Right lobe of liver (tissue), 6 donors: ENCODE measurements around the gene TNFAIP1. TPM values are rescaled to one million over a fixed set of nuclear protein-coding genes. Genes with fewer than 3 reads are reported as not detected.
A peak's percentile ranks its signal among the peaks of the same experiment; 100 is the strongest.

Source experiments
- ATAC-seq, 4 donors: fragments of 200-7000 bp; cut with Tn5 transposase; one replicate each; pipeline ENCODE4 v1.9.1; 2020; ENCODE audit warnings: mild to moderate bottlenecking in 4 of 4, moderate library complexity in 4 of 4
- DNase-seq, 3 donors: peaks; one replicate each; pipeline ENCODE4 v3.0.0-alpha.2; 2020
- H3K27ac ChIP-seq, 3 donors: fragments of 200-600 bp; one replicate each; pipeline ENCODE4 v1.8.0; 2022
- H3K27me3 ChIP-seq, 2 donors: fragments of 200-600 bp; one replicate each; pipeline ENCODE4 v1.8.0; 2022
- H3K36me3 ChIP-seq, 4 donors: fragments of 200-600 bp; sonication (generic) in 1 of 4; one replicate each; pipeline versions ENCODE4 v1.5.1 to v1.8.0; 2017 to 2022; ENCODE audit warnings: control low read depth in 1 of 4
- H3K4me1 ChIP-seq, 4 donors: fragments of 200-600 bp; sonication (generic) in 1 of 4; one replicate each; pipeline versions ENCODE4 v1.5.1 to v1.8.0; 2017 to 2022; ENCODE audit warnings: control low read depth in 1 of 4
- H3K4me3 ChIP-seq, 3 donors: fragments of 200-600 bp; one replicate each; pipeline ENCODE4 v1.8.0; 2022
- H3K9me3 ChIP-seq, 4 donors: fragments of 200-600 bp; sonication (generic) in 1 of 4; one replicate each; pipeline versions ENCODE4 v1.5.1 to v1.8.0; 2017 to 2022; ENCODE audit warnings: control low read depth in 1 of 4
- POLR2A ChIP-seq: fragments of 450-650 bp; IDR thresholded peaks from one replicate; pipeline ENCODE4 v1.6.1; 2017; ENCODE audit warnings: antibody characterized with exemption, mild to moderate bottlenecking
- WGBS: methylation state at CpG from one replicate; pipeline ENCODE4 v1.1.6; 2018; ENCODE audit warnings: low coverage, low lambda C conversion rate; ENCODE audit not compliant: insufficient coverage; ENCODE audit errors: missing lambda C conversion rate; 5-methylcytosine and 5-hydroxymethylcytosine counted together
- intact Hi-C, 2 donors: fragments of 100-400 bp; cut with DNase I; formaldehyde crosslinking; loops; one replicate each; pipeline versions ENCODE4 v1.11.2 to v1.14.1; 2022
- total RNA-seq, 6 experiments: library from RNA; depleted of rRNA in 2 of 6; stranded (reverse); fragments of >200 nt in 2 of 6; fragmentation: NEBNext Ultra II Directional in 3 of 6; extraction: Animal tissue kit (Norgen Biotek cat#: 25700) in 3 of 6; gene quantifications; one replicate each; pipeline versions ENCODE4 v1.1.0 to v1.2.4, GENCODE V29; 2016 to 2023
- TF ChIP-seq, protein P1 (sequence below), 4 donors: fragments of 200-600 bp in 3 of 4; fragments of 450-650 bp in 1 of 4; IDR thresholded peaks; one replicate each; pipeline versions ENCODE4 v1.5.1 to v1.8.0; 2016 to 2022; ENCODE audit warnings: antibody characterized with exemption in 4 of 4, mild to moderate bottlenecking in 2 of 4
- donor health status: DM: no; HTN: yes; CAD: no.
- donor health status: DM: no; HTN: no; CAD: no.
- donor health status: DM: no; HTN: no; CAD: no.
- donor health status: DM: no; HTN: yes; CAD: no.
- donor health status: DM: no; HTN: yes; CAD: no.

The TNFAIP1 gene
- total RNA-seq, 6 experiments from 2014 or later: 32.3 to 87.6 (median 38.2) TPM

DNA sequence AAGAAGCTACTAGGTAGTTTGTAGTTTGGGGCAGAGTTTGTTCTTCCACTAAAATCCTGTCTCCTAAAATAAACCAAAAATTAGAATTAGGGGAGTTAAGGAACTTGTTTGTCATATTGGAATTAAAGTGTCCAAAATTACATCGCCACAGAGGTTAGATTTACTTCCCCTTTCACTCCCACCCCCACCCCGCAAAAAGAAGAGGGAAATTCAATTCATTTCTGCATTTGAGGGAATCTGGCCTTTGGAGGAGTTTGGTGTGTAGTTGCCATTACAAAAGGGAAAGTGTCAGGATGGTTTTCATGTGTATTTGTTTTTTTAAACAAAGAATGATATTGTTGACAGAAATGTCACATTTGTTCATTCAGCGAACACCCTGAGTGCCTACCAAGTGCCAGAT is 10.8 kb upstream of the TNFAIP1 start:
- Histone ChIP-seq H3K27me3 (no peaks in the 10 kb centered on the region), H3K36me3 (peaks cover 0 to 39% (median 15%) of the 10 kb centered on the region in 4 donors), H3K27ac (peak overlapping the region in 2 of 3 donors; percentile 42 to 76), H3K4me1 (peaks cover 0 to 55% (median 9%) of the 10 kb centered on the region in 4 donors), H3K9me3 (no peaks in the 10 kb centered on the region), H3K4me3 (peak overlapping the region in 1 of 3 donors; percentile 26)
- intact Hi-C loops: no loop called here
- DNase-seq: no peak
- WGBS: 59% methylated on average over 3 of the region's 3 CpGs
- TF ChIP-seq, protein P1, sequence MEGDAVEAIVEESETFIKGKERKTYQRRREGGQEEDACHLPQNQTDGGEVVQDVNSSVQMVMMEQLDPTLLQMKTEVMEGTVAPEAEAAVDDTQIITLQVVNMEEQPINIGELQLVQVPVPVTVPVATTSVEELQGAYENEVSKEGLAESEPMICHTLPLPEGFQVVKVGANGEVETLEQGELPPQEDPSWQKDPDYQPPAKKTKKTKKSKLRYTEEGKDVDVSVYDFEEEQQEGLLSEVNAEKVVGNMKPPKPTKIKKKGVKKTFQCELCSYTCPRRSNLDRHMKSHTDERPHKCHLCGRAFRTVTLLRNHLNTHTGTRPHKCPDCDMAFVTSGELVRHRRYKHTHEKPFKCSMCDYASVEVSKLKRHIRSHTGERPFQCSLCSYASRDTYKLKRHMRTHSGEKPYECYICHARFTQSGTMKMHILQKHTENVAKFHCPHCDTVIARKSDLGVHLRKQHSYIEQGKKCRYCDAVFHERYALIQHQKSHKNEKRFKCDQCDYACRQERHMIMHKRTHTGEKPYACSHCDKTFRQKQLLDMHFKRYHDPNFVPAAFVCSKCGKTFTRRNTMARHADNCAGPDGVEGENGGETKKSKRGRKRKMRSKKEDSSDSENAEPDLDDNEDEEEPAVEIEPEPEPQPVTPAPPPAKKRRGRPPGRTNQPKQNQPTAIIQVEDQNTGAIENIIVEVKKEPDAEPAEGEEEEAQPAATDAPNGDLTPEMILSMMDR (IDR thresholded peaks at IDR 0.05): no peak
- TF ChIP-seq POLR2A: no peak
- ATAC-seq: no peak

DNA sequence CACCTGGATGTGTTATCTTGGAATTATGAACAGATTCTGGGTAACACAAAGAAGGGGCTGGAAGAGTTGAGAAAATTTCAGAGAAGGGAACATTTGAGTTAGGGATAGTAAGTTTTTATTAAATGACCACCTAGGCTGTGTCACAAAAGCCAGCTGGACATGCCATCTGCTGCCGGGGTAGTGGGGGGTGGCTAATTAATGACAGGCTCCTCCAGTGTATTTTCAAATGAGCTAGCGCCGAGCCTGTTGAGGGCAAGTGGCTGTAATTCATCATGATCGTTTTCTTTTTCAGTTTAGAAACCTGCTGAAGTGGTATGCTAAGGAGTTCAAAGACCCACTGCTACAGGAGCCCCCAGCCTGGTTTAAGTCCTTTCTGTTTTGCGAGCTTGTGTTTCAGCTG is 10.3 kb upstream of the TNFAIP1 start:
- Histone ChIP-seq H3K9me3 (no peaks in the 10 kb centered on the region), H3K27me3 (no peaks in the 10 kb centered on the region), H3K4me1 (peaks cover 0 to 55% (median 9%) of the 10 kb centered on the region in 4 donors), H3K4me3 (no peak overlapping the region), H3K27ac (peak overlapping the region in 2 of 3 donors; percentile 42 to 76), H3K36me3 (peaks cover 0 to 42% (median 15%) of the 10 kb centered on the region in 4 donors)
- ATAC-seq: no peak
- no peak for DNase-seq
- no peak for TF ChIP-seq POLR2A
- TF ChIP-seq, protein P1 (IDR thresholded peaks at IDR 0.05): no peak
- 60% methylated on average over 1 of the region's 5 CpGs for WGBS
- intact Hi-C loops: no loop called here

DNA sequence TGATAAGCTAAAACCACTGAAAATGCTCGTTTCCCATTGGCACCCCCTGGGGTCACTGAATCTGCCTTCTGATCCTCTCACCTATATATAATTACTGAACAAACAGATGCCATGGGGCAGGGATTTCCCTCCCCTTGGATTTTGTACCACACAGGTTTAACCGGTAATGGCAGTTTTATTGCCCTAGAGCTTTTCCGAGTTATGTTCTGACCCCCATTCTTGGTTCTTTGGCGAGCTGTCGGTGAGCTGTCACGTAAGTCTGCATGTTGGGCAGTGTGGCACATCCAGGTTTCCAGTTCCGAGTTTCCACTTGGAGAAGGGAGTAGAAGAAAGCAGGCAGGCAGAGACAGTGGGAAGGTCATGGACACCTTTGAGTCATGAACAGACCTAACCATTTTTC is 9.4 kb upstream of the TNFAIP1 start:
- TF ChIP-seq, protein P1 (IDR thresholded peaks at IDR 0.05): no peak
- no peak for TF ChIP-seq POLR2A
- intact Hi-C loops: no loop called here
- DNase-seq: peak in 1 of 3 donors; percentile 18
- H3K4me3 ChIP-seq: no peak overlapping the region
- H3K9me3 ChIP-seq: no peaks in the 10 kb centered on the region
- H3K4me1 ChIP-seq: peaks cover 0 to 47% (median 9%) of the 10 kb centered on the region in 4 donors
- no peaks in the 10 kb centered on the region for H3K27me3 ChIP-seq
- 66% methylated on average over 3 of the region's 7 CpGs for WGBS
- peaks cover 0 to 51% (median 15%) of the 10 kb centered on the region in 4 donors for H3K36me3 ChIP-seq
- no peak for ATAC-seq
- no peak overlapping the region for H3K27ac ChIP-seq

DNA sequence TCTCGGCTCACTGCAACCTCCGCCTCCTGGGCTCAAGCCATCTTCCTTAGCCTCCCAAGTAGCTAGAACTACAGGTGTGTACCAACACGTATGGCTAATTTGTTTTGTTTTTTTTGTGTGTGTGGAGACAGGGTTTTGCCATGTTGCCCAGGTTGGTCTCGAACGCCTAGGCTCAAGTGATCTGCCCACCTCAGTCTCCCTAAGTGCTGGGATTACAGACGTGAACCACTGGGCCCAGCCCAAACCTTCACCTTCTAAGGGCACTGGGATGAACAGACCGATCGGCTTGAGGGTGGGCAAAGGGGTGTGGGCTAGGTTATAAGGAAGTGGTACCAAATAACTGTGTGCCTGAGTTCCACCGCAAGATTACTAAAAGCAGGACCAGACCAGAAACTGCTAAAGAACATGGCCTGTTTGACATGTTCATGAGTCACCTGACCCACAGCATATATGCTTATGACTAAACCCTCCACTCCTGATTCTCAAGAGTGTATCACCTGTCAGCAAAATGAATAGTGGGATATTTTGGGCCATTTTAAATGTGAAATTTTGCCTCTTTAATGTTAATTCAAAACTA is 8.4 kb upstream of the TNFAIP1 start:
- Histone ChIP-seq H3K4me3 (no peak overlapping the region), H3K27me3 (no peaks in the 10 kb centered on the region), H3K36me3 (peaks cover 0 to 58% (median 18%) of the 10 kb centered on the region in 4 donors), H3K4me1 (peaks cover 0 to 40% (median 9%) of the 10 kb centered on the region in 4 donors), H3K27ac (no peak overlapping the region), H3K9me3 (no peaks in the 10 kb centered on the region)
- WGBS: 78% methylated on average over 4 of the region's 9 CpGs
- intact Hi-C loops: no loop called here
- peak in 1 of 3 donors; percentile 23 for DNase-seq
- no peak for TF ChIP-seq POLR2A
- TF ChIP-seq, protein P1 (IDR thresholded peaks at IDR 0.05): no peak
- no peak for ATAC-seq
